Stomach (tissue), 9 donors: Measurements from ENCODE around the gene TM9SF4. TPM values are rescaled to one million over a fixed set of nuclear protein-coding genes. Genes with fewer than 3 reads are reported as not detected.

Source experiments
- DNase-seq, 2 donors: peaks; one replicate each; pipeline versions ENCODE4 v3.0.0 to v3.0.0-alpha.2; 2013 to 2019
- H3K27ac ChIP-seq, 5 donors: fragments of 200-600 bp in 4 of 5; sonication (generic) in 4 of 5; one replicate each; pipeline ENCODE4 v1.5.1; 2013 to 2019; ENCODE audit warnings: mild to moderate bottlenecking in 1 of 5, moderate library complexity in 1 of 5
- H3K27me3 ChIP-seq, 3 donors: fragments of 200-600 bp; sonication (generic); one replicate each; pipeline ENCODE4 v1.5.1; 2017 to 2019; ENCODE audit warnings: mixed run types in 1 of 3
- H3K36me3 ChIP-seq, 4 donors: fragments of 200-600 bp; sonication (generic); 1 replicate in 3 of 4; 2 replicates in 1 of 4; pipeline ENCODE4 v1.5.1; 2016 to 2019
- H3K4me1 ChIP-seq, 4 donors: fragments of 200-600 bp; sonication (generic); one replicate each; pipeline ENCODE4 v1.5.1; 2016 to 2019
- H3K4me3 ChIP-seq, 4 donors: fragments of 200-600 bp; sonication (generic) in 3 of 4; one replicate each; pipeline ENCODE4 v1.5.1; 2016 to 2019; ENCODE audit warnings: mild to moderate bottlenecking in 1 of 4
- H3K9me3 ChIP-seq, 4 donors: fragments of 200-600 bp; sonication (generic); one replicate each; pipeline ENCODE4 v1.5.1; 2016 to 2019
- EP300 ChIP-seq: sonication (generic); formaldehyde crosslinking; IDR thresholded peaks from one replicate; pipeline ENCODE4 v1.6.1; 2017; ENCODE audit warnings: antibody characterized with exemption
- POLR2A ChIP-seq, 4 donors: fragments of 450-650 bp; IDR thresholded peaks; one replicate each; pipeline ENCODE4 v1.6.1; 2016; ENCODE audit warnings: antibody characterized with exemption in 4 of 4, control low read depth in 2 of 4, mild to moderate bottlenecking in 1 of 4, moderate library complexity in 1 of 4
- POLR2AphosphoS5 ChIP-seq, 3 donors: sonication (generic); formaldehyde crosslinking; IDR thresholded peaks; one replicate each; pipeline ENCODE4 v1.6.1; 2016; ENCODE audit warnings: antibody characterized with exemption in 3 of 3
- WGBS, 5 donors: extraction: QIAGEN DNeasy Blood & Tissue Kit in 3 of 5; methylation state at CpG; one replicate each; pipeline versions ENCODE4 v1.1.5 to v1.1.7; 2013 to 2018; 5-methylcytosine and 5-hydroxymethylcytosine counted together
- intact Hi-C: fragments of 100-400 bp; cut with DNase I; formaldehyde crosslinking; loops from one replicate; pipeline ENCODE4 v1.15.1; 2023; ENCODE audit warnings: low total_unique reads
- polyA plus RNA-seq, 3 donors: library from polyadenylated mRNA; stranded (reverse); fragments of 200-250 nt; gene quantifications; one replicate each; pipeline ENCODE4 v1.2.3, GENCODE V29; 2013
- total RNA-seq, 5 donors: library from RNA; depleted of rRNA; stranded (reverse); fragments of >200 nt; gene quantifications; one replicate each; pipeline versions ENCODE4 v1.1.0 to v1.2.3, GENCODE V29; 2014 to 2016
- TF ChIP-seq, protein P1 (sequence below), 7 experiments: fragments of 450-650 bp in 4 of 7; fragments of 200-600 bp in 3 of 7; sonication (generic) in 3 of 7; IDR thresholded peaks; one replicate each; pipeline ENCODE4 v1.5.1; 2016 to 2019; ENCODE audit warnings: antibody characterized with exemption in 7 of 7, control low read depth in 2 of 7, mild to moderate bottlenecking in 1 of 7
- donor health status: healthy with polysubstance abuse.
- donor health status: Bipolar disorder and iron deficiency.
- donor health status: healthy.

The TM9SF4 gene
- total and polyA plus RNA-seq, 8 donors = 6.7 to 50.8 (median 21.9) TPM

DNA sequence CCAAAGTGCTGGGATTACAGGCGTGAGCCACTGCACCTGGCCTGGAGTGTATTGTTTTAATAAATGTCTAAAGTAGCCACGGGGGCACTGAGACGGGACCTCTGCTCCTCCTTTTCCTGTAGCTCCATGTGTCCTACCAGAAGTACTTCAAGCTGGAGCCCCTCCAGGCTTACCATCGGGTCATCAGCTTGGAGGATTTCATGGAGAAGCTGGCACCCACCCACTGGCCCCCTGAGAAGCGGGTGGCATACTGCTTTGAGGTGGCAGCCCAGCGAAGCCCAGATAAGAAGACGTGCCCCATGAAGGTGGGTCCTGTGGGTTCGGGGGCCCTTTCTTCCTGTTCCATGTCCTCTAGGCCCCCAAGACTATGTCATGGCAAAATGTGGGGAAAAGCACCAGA lies 105.6 kb downstream of the TM9SF4 start:
- Histone ChIP-seq H3K9me3 (no peaks in the 10 kb centered on the region), H3K4me3 (no peak overlapping the region), H3K4me1 (peaks cover 0 to 20% (median 2%) of the 10 kb centered on the region in 4 donors), H3K27me3 (no peaks in the 10 kb centered on the region), H3K27ac (no peak overlapping the region), H3K36me3 (peaks cover 20 to 100% (median 92%) of the 10 kb centered on the region in 4 donors)
- TF ChIP-seq, protein P1, sequence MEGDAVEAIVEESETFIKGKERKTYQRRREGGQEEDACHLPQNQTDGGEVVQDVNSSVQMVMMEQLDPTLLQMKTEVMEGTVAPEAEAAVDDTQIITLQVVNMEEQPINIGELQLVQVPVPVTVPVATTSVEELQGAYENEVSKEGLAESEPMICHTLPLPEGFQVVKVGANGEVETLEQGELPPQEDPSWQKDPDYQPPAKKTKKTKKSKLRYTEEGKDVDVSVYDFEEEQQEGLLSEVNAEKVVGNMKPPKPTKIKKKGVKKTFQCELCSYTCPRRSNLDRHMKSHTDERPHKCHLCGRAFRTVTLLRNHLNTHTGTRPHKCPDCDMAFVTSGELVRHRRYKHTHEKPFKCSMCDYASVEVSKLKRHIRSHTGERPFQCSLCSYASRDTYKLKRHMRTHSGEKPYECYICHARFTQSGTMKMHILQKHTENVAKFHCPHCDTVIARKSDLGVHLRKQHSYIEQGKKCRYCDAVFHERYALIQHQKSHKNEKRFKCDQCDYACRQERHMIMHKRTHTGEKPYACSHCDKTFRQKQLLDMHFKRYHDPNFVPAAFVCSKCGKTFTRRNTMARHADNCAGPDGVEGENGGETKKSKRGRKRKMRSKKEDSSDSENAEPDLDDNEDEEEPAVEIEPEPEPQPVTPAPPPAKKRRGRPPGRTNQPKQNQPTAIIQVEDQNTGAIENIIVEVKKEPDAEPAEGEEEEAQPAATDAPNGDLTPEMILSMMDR (IDR thresholded peaks at IDR 0.05) = no peak
- no peak for TF ChIP-seq EP300
- no peak for TF ChIP-seq POLR2AphosphoS5 (IDR thresholded peaks at IDR 0.05)
- no peak for TF ChIP-seq POLR2A (IDR thresholded peaks at IDR 0.05)
- WGBS, 5 donors = 86 to 95% (median 94%) methylated on average over 8 of the region's 8 CpGs
- DNase-seq = no peak
- intact Hi-C loops = no loop called here

DNA sequence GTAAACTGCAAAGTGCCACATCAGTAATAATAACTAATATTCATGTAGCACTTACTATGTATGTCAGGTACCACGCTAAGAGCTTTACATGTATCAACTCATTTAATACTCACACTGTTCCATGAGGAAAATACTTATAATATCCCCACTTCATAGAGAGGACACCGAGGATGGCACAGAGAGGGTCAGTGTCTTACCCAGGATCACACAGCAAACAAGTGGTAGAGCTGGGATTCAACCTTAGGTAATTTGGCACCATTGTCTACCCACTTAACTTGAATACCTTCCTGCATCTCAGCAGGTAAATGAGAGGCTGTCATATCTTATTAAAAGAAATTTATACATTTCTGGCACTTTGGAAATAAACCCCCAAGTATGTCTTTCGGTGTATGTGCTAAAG lies 106.2 kb downstream of the TM9SF4 start:
- Histone ChIP-seq H3K4me1 (peaks cover 0 to 17% (median 0%) of the 10 kb centered on the region in 4 donors), H3K36me3 (peaks cover 20 to 100% (median 92%) of the 10 kb centered on the region in 4 donors), H3K27ac (no peak overlapping the region), H3K27me3 (no peaks in the 10 kb centered on the region), H3K9me3 (no peaks in the 10 kb centered on the region), H3K4me3 (no peak overlapping the region)
- DNase-seq = no peak
- WGBS, 5 donors = 96 to 99% (median 97%) methylated on average over 3 of the region's 3 CpGs
- TF ChIP-seq, protein P1 (IDR thresholded peaks at IDR 0.05) = no peak
- no peak for TF ChIP-seq POLR2A (IDR thresholded peaks at IDR 0.05)
- TF ChIP-seq POLR2AphosphoS5 (IDR thresholded peaks at IDR 0.05) = no peak
- TF ChIP-seq EP300 = no peak
- intact Hi-C loops = no loop called here

DNA sequence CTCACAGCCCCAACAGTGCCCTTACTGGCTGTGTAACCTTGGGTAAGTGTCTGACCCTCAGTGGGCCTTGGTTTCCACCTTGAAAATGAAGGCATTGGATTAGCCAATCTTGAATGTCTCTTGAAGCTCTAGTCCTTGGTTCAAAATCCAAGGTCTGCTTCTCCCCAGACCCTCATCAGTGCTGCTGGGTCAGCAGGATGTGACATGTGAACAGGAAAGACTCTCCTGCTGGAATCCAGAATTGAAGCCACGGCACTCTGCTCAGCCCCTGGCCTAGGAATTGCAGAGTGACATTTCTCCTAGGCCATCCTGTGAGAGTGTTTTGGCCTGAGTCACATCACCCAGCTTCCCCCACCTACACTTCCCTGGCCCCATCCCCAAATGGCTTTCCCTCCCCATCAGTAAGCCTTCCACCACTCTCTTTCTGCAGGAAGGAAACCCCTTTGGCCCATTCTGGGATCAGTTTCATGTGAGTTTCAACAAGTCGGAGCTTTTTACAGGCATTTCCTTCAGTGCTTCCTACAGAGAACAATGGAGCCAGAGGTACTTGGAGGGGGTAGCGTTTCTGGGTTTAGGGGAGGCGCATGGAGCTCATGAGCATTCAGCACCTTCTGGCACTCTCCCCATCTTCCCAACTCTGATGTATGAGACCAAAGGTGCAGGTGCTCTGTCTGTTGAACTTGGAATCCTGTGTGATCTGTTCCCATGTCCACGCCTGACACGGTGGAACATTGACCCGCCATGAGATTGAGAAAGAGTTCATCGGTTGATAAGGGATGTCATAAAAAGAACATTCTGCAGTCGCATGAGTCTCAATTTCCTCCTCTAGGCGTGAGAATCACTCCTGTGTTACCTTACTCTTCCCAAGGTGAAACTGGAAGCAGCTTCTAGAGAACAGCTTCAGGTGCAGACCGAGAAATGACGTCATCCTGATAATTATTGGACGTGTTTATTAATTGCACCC lies 106.9 kb downstream of the TM9SF4 start:
- WGBS, 5 donors = 81 to 95% (median 91%) methylated on average over 13 of the region's 13 CpGs
- intact Hi-C loops = no loop called here
- Histone ChIP-seq H3K4me1 (peaks cover 0 to 12% (median 0%) of the 10 kb centered on the region in 4 donors), H3K4me3 (no peak overlapping the region), H3K27ac (no peak overlapping the region), H3K36me3 (peaks cover 20 to 100% (median 92%) of the 10 kb centered on the region in 4 donors), H3K27me3 (no peaks in the 10 kb centered on the region), H3K9me3 (no peaks in the 10 kb centered on the region)
- TF ChIP-seq POLR2AphosphoS5 (IDR thresholded peaks at IDR 0.05) (no peak), EP300 (no peak), POLR2A (IDR thresholded peaks at IDR 0.05) (no peak)
- TF ChIP-seq, protein P1 (IDR thresholded peaks at IDR 0.05) = no peak
- no peak for DNase-seq

Other genes starting within 250 kb of the TM9SF4 start
- 1 to 10 TPM in 1 of 5 donors, under 1 TPM in 1, not detected in 3; 0.45 to 3.9 TPM for gene DUSP15, start 239.2 kb upstream of the TM9SF4 start, total RNA-seq
- gene DUSP15, start 239.2 kb upstream of the TM9SF4 start, polyA plus RNA-seq = 1 to 10 TPM; 2.1 to 4.7 (median 2.9) TPM
- gene TTLL9, start 239.1 kb upstream of the TM9SF4 start, total RNA-seq = under 1 TPM in 2 of 5 donors, not detected in 3; 0.18 to 0.43 TPM
- gene TTLL9, start 239.1 kb upstream of the TM9SF4 start, polyA plus RNA-seq = under 1 TPM in 1 of 3 donors, not detected in 2; 0.15 TPM
- 1 to 10 TPM in 3 of 5 donors, under 1 TPM in 1, not detected in 1; 0.58 to 2.8 (median 1.7) TPM for gene PDRG1, start 157.7 kb upstream of the TM9SF4 start, total RNA-seq
- 10 to 100 TPM; 14.0 to 18.6 (median 14.1) TPM for gene PDRG1, start 157.7 kb upstream of the TM9SF4 start, polyA plus RNA-seq
- under 1 TPM in 3 of 5 donors, not detected in 2; under 0.01 to 0.58 (median 0.37) TPM for gene XKR7, start 141.6 kb upstream of the TM9SF4 start, total RNA-seq
- gene XKR7, start 141.6 kb upstream of the TM9SF4 start, polyA plus RNA-seq = under 1 TPM in 1 of 3 donors, not detected in 2; 0.06 TPM
- 1 to 10 TPM in 1 of 5 donors, under 1 TPM in 2, not detected in 2; 0.45 to 4.4 (median 0.72) TPM for gene CCM2L, start 99.3 kb upstream of the TM9SF4 start, total RNA-seq
- 1 to 10 TPM; 1.9 to 2.7 (median 2.3) TPM for gene CCM2L, start 99.3 kb upstream of the TM9SF4 start, polyA plus RNA-seq
- gene HCK, start 57.5 kb upstream of the TM9SF4 start, total RNA-seq = 1 to 10 TPM in 4 of 5 donors, not detected in 1; 1.3 to 6.8 (median 3.3) TPM
- 10 to 100 TPM in 2 of 3 donors, 1 to 10 TPM in 1; 4.4 to 14.7 (median 10.4) TPM for gene HCK, start 57.5 kb upstream of the TM9SF4 start, polyA plus RNA-seq
- 10 to 100 TPM in 2 of 5 donors, 1 to 10 TPM in 3; 1.8 to 20.0 (median 7.2) TPM for gene PLAGL2, start 98.0 kb downstream of the TM9SF4 start, total RNA-seq
- gene PLAGL2, start 98.0 kb downstream of the TM9SF4 start, polyA plus RNA-seq = 1 to 10 TPM; 2.6 to 3.1 (median 3.1) TPM
- 10 to 100 TPM in 4 of 5 donors, 1 to 10 TPM in 1; 2.3 to 33.8 (median 15.6) TPM for gene POFUT1, start 98.2 kb downstream of the TM9SF4 start, total RNA-seq
- gene POFUT1, start 98.2 kb downstream of the TM9SF4 start, polyA plus RNA-seq = 1 to 10 TPM; 4.9 to 8.2 (median 7.8) TPM
- 10 to 100 TPM in 4 of 5 donors, 1 to 10 TPM in 1; 5.3 to 29.1 (median 25.7) TPM for gene KIF3B, start 167.9 kb downstream of the TM9SF4 start, total RNA-seq
- gene KIF3B, start 167.9 kb downstream of the TM9SF4 start, polyA plus RNA-seq = 10 to 100 TPM in 2 of 3 donors, 1 to 10 TPM in 1; 7.7 to 23.5 (median 18.5) TPM
- gene ASXL1, start 248.6 kb downstream of the TM9SF4 start, total RNA-seq = 100 to 1,000 TPM in 2 of 5 donors, 10 to 100 TPM in 3; 50.4 to 185 (median 75.5) TPM
- gene ASXL1, start 248.6 kb downstream of the TM9SF4 start, polyA plus RNA-seq = 10 to 100 TPM in 1 of 3 donors, 1 to 10 TPM in 2; 9.0 to 14.2 (median 9.7) TPM